ENCODE data around the gene TSNAX. TPM values are rescaled to one million over a fixed set of nuclear protein-coding genes. Genes with fewer than 3 reads are reported as not detected.

The TSNAX gene
- total and polyA plus RNA-seq, 9 of the 15 experiments (the other 6 are each of a cell fraction or from before 2014, with no cell fraction given), result 33.8 to 102 (median 61.2) TPM

- TF ChIP-seq TCFL5 (CRISPR knock-in tag; conservative IDR thresholded peaks at IDR 0.05) (no peak), ZNF398 (CRISPR knock-in tag; IDR thresholded peaks at IDR 0.05) (no peak), ZNF133 (CRISPR knock-in tag; IDR thresholded peaks at IDR 0.05) (no peak), POLR3G (IDR thresholded peaks at IDR 0.05; ENCODE audit: extremely low read depth, insufficient read length, insufficient replicate concordance) (no peak), SMAD2 (IDR thresholded peaks at IDR 0.05; ENCODE audit: low read depth, low read length) (no peak), POLR2AphosphoS5 (IDR thresholded peaks at IDR 0.05; ENCODE audit: control insufficient read depth, insufficient read depth, low read depth, low read length) (no peak), MAFK (IDR thresholded peaks at IDR 0.05; ENCODE audit: low read length) (no peak)
Measured at GRCh38 chr1:231558708-231559185, 30.3 kb downstream of the TSNAX start (continued).

- no peak overlapping the region for H3K4me2 ChIP-seq (ENCODE audit: insufficient read depth, low read length)
- WGBS (ENCODE audit: insufficient coverage, low coverage, missing lambda C conversion rate), result 95% methylated on average over 3 of the region's 3 CpGs
- no peaks in the 10 kb centered on the region for H3K9me1 ChIP-seq (ENCODE audit: control insufficient read depth, insufficient read depth, low read length)
- DNase-seq (ENCODE audit: extremely low read depth in 1 of 4, low spot score in 3 of 4) (no peak), ATAC-seq (no peak), FAIRE-seq (no peak)
- intact Hi-C loops (cut with micrococcal nuclease) (no loop called here), in situ Hi-C loops (cut with MboI) (no loop called here)
- no peak overlapping the region for H2AFZ ChIP-seq (ENCODE audit: low read depth, low read length)
- CTCF ChIA-PET (ENCODE audit: low intra/inter-chr PET ratio), result no interaction called here
- no TSS peak for BruUV-seq (replicated peaks)
- no peaks in the 10 kb centered on the region for H3K79me2 ChIP-seq (ENCODE audit: control insufficient read depth, insufficient read depth, low read length)
- peaks cover 44% of the 10 kb centered on the region for H3K36me3 ChIP-seq (ENCODE audit: control insufficient read depth, insufficient read depth, low read length)
- H3K9ac ChIP-seq (ENCODE audit: insufficient read depth in 1 of 2, low read depth in 2 of 2, low read length in 2 of 2), result no peak overlapping the region
- H3K4me3 ChIP-seq, result no peak overlapping the region
- no peaks in the 10 kb centered on the region for H3K4me1 ChIP-seq (replicated peaks in 1 of 2; ENCODE audit: control insufficient read depth in 2 of 2, insufficient read depth in 2 of 2, low read length in 2 of 2)
- H4K20me1 ChIP-seq (replicated peaks; ENCODE audit: control insufficient read depth, insufficient read depth, low read length), result no peaks in the 10 kb centered on the region
- H3K27ac ChIP-seq (ENCODE audit: extremely low read depth, low read depth, low read length), result no peak overlapping the region
- H3K9me3 ChIP-seq (replicated peaks; ENCODE audit: control insufficient read depth, insufficient read depth, low read depth, low read length), result no peaks in the 10 kb centered on the region
- H3K27me3 ChIP-seq (ENCODE audit: control insufficient read depth in 2 of 2, insufficient read depth in 2 of 2, low read length in 2 of 2), result no peaks in the 10 kb centered on the region
- POLR2A ChIA-PET, result interaction anchor here (0.6 to 1.0 kb wide), 3 partner anchors 17 to 246 kb away, joined by 3 to 4 read pairs (median 3); partner anchors contain the start of genes EXOC8 and SPRTN
- no peak for TF ChIP-seq ETV6 (IDR thresholded peaks at IDR 0.05; ENCODE audit: borderline replicate concordance in 1 of 2, low read depth in 2 of 2, low read length in 1 of 2)
- no peak for TF ChIP-seq ETV6 (CRISPR knock-in tag; IDR thresholded peaks at IDR 0.05; ENCODE audit: borderline replicate concordance)
- TF ChIP-seq NELFE (IDR thresholded peaks at IDR 0.05; ENCODE audit: insufficient read depth, insufficient read length), result no peak
- no peak for TF ChIP-seq SIN3B (IDR thresholded peaks at IDR 0.05; ENCODE audit: low read depth)
- TF ChIP-seq FOSL1 (tag; conservative IDR thresholded peaks at IDR 0.05), result no peak
- TF ChIP-seq TSHZ1 (CRISPR knock-in tag; IDR thresholded peaks at IDR 0.05), result no peak
- TF ChIP-seq ZNF347 (CRISPR knock-in tag; IDR thresholded peaks at IDR 0.05; ENCODE audit: low read depth), result no peak
- no peak for TF ChIP-seq ZNF239 (CRISPR knock-in tag; IDR thresholded peaks at IDR 0.05)
- no peak for TF ChIP-seq COPS2 (conservative IDR thresholded peaks at IDR 0.05)
Measured at GRCh38 chr1:231561647-231562383, 33.3 kb downstream of the TSNAX start.
